CD4-positive, CD25-positive, alpha-beta regulatory T cell (primary cell): ENCODE measurements around the gene HBZ. TPM values are rescaled to one million over a fixed set of nuclear protein-coding genes. Genes with fewer than 3 reads are reported as not detected.

ENCODE experiments used
- ATAC-seq, 2 donors: fragments of 150-1000 bp; cut with Tn5 transposase; one replicate each; pipeline ENCODE4 v1.10.0; 2021; ENCODE audit warnings: low read depth in 2 of 2, moderate number of reproducible peaks in 2 of 2, moderate library complexity in 1 of 2
- DNase-seq, 3 donors: peaks; one replicate each; pipeline versions ENCODE4 v3.0.0 to v3.0.0-alpha.2; 2012 to 2022; ENCODE audit warnings: mixed read lengths in 1 of 3
- H3K27ac ChIP-seq: one replicate; pipeline ENCODE4 v1.7.0; 2013; ENCODE audit warnings: mild to moderate bottlenecking, low read length; ENCODE audit not compliant: insufficient read depth, poor library complexity, severe bottlenecking
- H3K27me3 ChIP-seq: one replicate; pipeline ENCODE4 v1.7.0; 2013; ENCODE audit warnings: low read length; ENCODE audit not compliant: control insufficient read depth, insufficient read depth
- H3K36me3 ChIP-seq: one replicate; pipeline ENCODE4 v1.7.0; 2013; ENCODE audit warnings: mild to moderate bottlenecking, low read length, moderate library complexity; ENCODE audit not compliant: control insufficient read depth, insufficient read depth
- H3K4me1 ChIP-seq: 2 replicates; pipeline ENCODE4 v1.7.0; 2013; ENCODE audit warnings: mild to moderate bottlenecking, low read length; ENCODE audit not compliant: insufficient read depth, control insufficient read depth, poor library complexity, severe bottlenecking
- H3K4me3 ChIP-seq: one replicate; pipeline ENCODE4 v1.7.0; 2013; ENCODE audit warnings: low read depth, mild to moderate bottlenecking, low read length, moderate library complexity
- H3K9me3 ChIP-seq, 2 experiments: 1 replicate in 1 of 2; 2 replicates in 1 of 2; pipeline ENCODE4 v1.7.0; 2013; ENCODE audit warnings: low read length in 2 of 2, mild to moderate bottlenecking in 1 of 2, moderate library complexity in 1 of 2; ENCODE audit not compliant: control insufficient read depth in 2 of 2
- H3K27ac Mint-ChIP-seq, 3 donors: one replicate each; pipeline ENCODE4 v1.8.0; 2020 to 2022; ENCODE audit warnings: mild to moderate bottlenecking in 3 of 3, mixed read lengths in 3 of 3, moderate library complexity in 2 of 3
- H3K27me3 Mint-ChIP-seq: one replicate; pipeline ENCODE4 v1.8.0; 2022; ENCODE audit warnings: mild to moderate bottlenecking, mixed read lengths
- H3K36me3 Mint-ChIP-seq: one replicate; pipeline ENCODE4 v1.8.0; 2020; ENCODE audit warnings: mixed read lengths
- H3K4me1 Mint-ChIP-seq, 4 donors: one replicate each; pipeline ENCODE4 v1.8.0; 2020 to 2022; ENCODE audit warnings: mixed read lengths in 4 of 4, mild to moderate bottlenecking in 1 of 4
- H3K4me3 Mint-ChIP-seq, 4 donors: one replicate each; pipeline ENCODE4 v1.8.0; 2020 to 2022; ENCODE audit warnings: mild to moderate bottlenecking in 4 of 4, mixed read lengths in 4 of 4, moderate library complexity in 3 of 4
- H3K9me3 Mint-ChIP-seq, 7 donors: one replicate each; pipeline ENCODE4 v1.8.0; 2020 to 2022; ENCODE audit warnings: mixed read lengths in 7 of 7, mild to moderate bottlenecking in 3 of 7, moderate library complexity in 2 of 7
- polyA plus RNA-seq, 4 donors: library from polyadenylated mRNA; unstranded; fragments of 300-500 nt; fragmentation: Illumina TruSeq; gene quantifications; one replicate each; pipeline ENCODE4 v1.2.3, GENCODE V29; 2021
- total RNA-seq: library from RNA; stranded (reverse); gene quantifications from one replicate; pipeline ENCODE4 v1.2.3, GENCODE V29; 2022

The HBZ gene
- total and polyA plus RNA-seq, 5 donors from 2014 or later = not detected

DNA sequence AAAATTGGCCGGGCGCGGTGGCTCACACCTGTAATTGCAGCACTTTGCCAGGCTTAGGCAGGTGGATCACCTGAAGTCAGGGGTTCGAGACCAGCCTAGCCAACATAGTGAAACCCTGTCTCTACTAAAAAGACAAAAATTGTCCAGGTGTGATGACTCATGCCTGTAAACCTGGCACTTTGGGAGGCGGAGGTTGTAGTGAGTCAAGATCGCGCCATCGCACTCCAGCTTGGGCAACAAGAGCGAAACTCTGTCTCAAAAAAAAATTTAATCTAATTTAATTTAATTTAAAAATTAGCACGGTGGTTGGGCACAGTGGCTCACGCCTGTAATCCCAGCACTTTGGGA is 26.2 kb downstream of the HBZ start:
- ATAC-seq (no peak), DNase-seq (no peak)
- H3K36me3 ChIP-seq = no peaks in the 10 kb centered on the region
- Mint-ChIP-seq H3K36me3 (no peaks in the 10 kb centered on the region), H3K27ac (no peak overlapping the region), H3K27me3 (peaks cover 48% of the 10 kb centered on the region), H3K4me1 (peaks cover 0 to 22% (median 3%) of the 10 kb centered on the region in 4 donors), H3K4me3 (no peak overlapping the region), H3K9me3 (peaks cover 0 to 1% (median 0%) of the 10 kb centered on the region in 7 donors)
- peaks cover 19% of the 10 kb centered on the region for H3K4me1 ChIP-seq
- H3K4me3 ChIP-seq = no peak overlapping the region
- H3K27ac ChIP-seq = no peak overlapping the region
- H3K9me3 ChIP-seq = no peaks in the 10 kb centered on the region
- peaks cover 23% of the 10 kb centered on the region for H3K27me3 ChIP-seq

DNA sequence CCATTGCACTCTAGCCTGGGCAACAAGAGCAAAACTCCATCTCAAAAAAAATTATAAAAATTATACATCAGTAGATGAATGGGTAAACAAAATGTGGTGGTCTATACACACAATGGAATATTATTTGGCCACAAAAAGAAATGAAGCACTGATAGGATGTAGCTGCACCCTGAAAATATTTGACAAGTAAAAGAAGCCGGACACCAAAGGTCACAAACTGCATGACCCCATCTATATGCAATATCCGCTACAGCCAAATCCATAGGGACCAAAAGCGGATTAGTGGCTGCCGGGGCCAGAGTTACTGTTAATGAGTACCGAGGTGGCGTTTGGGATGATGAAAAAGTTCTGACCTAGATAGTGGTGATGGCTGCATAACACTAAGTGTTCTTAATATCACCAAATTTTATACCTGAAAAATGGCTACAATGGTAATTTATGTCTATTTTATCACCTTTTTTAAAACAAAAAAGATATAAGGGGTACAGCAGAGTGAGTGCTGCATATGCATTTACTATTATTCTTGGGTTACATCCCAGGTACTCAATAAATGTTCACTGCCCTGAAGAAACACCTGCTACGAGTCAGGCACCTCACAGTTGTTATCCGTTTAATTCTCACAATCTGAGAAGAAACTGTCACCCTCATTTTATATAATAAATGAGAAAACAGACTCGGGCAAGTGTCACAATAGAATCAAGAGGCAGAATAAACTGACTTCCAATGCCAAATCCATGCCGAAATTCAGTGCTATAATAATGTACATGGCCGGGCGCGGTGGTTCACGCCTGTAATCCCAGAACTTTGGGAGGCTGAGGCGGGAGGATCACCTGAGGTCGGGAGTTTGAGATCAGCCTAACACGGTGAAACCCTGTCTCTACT is 27.0 kb downstream of the HBZ start:
- Histone ChIP-seq H3K9me3 (no peaks in the 10 kb centered on the region), H3K4me3 (no peak overlapping the region), H3K27me3 (peaks cover 23% of the 10 kb centered on the region), H3K36me3 (no peaks in the 10 kb centered on the region), H3K4me1 (peaks cover 19% of the 10 kb centered on the region), H3K27ac (no peak overlapping the region)
- ATAC-seq (no peak), DNase-seq (no peak)
- Mint-ChIP-seq H3K4me1 (peaks cover 0 to 19% (median 2%) of the 10 kb centered on the region in 4 donors), H3K9me3 (peaks cover 0 to 1% (median 0%) of the 10 kb centered on the region in 7 donors), H3K4me3 (peak overlapping the region; percentile 50 to 79 (median 61)), H3K27ac (no peak overlapping the region), H3K36me3 (no peaks in the 10 kb centered on the region), H3K27me3 (peaks cover 42% of the 10 kb centered on the region)

DNA sequence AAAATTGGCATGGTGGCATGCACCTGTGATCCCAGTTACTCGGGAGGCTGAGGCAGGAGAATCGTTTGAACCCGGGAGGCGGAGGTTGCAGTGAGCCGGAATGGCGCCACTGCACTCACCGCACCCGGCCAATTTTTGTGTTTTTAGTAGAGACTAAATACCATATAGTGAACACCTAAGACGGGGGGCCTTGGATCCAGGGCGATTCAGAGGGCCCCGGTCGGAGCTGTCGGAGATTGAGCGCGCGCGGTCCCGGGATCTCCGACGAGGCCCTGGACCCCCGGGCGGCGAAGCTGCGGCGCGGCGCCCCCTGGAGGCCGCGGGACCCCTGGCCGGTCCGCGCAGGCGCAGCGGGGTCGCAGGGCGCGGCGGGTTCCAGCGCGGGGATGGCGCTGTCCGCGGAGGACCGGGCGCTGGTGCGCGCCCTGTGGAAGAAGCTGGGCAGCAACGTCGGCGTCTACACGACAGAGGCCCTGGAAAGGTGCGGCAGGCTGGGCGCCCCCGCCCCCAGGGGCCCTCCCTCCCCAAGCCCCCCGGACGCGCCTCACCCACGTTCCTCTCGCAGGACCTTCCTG is 27.7 kb downstream of the HBZ start, which contains the start of gene HBQ1:
HBQ1 (plus strand) TSS at position 359 of the 575 bp plus-strand sequence; CDS start at position 387, 28 bp downstream.
- no peak for DNase-seq
- Mint-ChIP-seq H3K4me3 (peak within 1 kb of the TSS; percentile 50 to 79 (median 67)), H3K36me3 (no peaks in the 10 kb centered on the region), H3K27me3 (peaks cover 34% of the 10 kb centered on the region), H3K9me3 (peaks cover 0 to 1% (median 0%) of the 10 kb centered on the region in 7 donors), H3K4me1 (peaks cover 0 to 17% (median 0%) of the 10 kb centered on the region in 4 donors), H3K27ac (no peak within 1 kb of the TSS)
- no peak within 1 kb of the TSS for H3K27ac ChIP-seq
- H3K9me3 ChIP-seq = no peaks in the 10 kb centered on the region
- H3K4me1 ChIP-seq = peaks cover 19% of the 10 kb centered on the region
- H3K27me3 ChIP-seq = peaks cover 21% of the 10 kb centered on the region
- ATAC-seq = no peak
- H3K36me3 ChIP-seq = no peaks in the 10 kb centered on the region
- no peak within 1 kb of the TSS for H3K4me3 ChIP-seq

DNA sequence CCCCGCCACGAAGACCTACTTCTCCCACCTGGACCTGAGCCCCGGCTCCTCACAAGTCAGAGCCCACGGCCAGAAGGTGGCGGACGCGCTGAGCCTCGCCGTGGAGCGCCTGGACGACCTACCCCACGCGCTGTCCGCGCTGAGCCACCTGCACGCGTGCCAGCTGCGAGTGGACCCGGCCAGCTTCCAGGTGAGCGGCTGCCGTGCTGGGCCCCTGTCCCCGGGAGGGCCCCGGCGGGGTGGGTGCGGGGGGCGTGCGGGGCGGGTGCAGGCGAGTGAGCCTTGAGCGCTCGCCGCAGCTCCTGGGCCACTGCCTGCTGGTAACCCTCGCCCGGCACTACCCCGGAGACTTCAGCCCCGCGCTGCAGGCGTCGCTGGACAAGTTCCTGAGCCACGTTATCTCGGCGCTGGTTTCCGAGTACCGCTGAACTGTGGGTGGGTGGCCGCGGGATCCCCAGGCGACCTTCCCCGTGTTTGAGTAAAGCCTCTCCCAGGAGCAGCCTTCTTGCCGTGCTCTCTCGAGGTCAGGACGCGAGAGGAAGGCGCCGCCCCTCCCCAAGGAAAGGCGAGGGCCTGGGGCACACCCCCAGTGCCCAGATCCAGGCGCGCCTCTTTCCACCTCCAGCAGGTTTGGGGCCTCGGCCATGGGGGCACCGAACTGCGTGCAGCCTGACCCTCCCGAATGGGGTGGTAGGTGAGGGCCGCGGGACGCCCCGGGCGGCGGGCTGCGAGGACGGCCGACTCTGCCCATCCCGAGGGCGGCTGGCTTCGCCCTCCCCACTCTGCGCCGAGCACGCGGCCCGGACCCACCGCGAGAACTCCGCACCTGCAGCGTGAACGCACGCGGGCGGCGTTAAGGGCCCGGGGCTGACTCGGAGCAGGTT is 28.5 kb downstream of the HBZ start:
- Mint-ChIP-seq H3K4me1 (peaks cover 0 to 13% (median 0%) of the 10 kb centered on the region in 4 donors), H3K27me3 (peaks cover 28% of the 10 kb centered on the region), H3K27ac (no peak overlapping the region), H3K9me3 (peaks cover 0 to 1% (median 0%) of the 10 kb centered on the region in 7 donors), H3K4me3 (peak overlapping the region in 3 of 4 donors; percentile 12 to 72 (median 29)), H3K36me3 (no peaks in the 10 kb centered on the region)
- H3K27ac ChIP-seq = no peak overlapping the region
- no peaks in the 10 kb centered on the region for H3K9me3 ChIP-seq
- H3K4me1 ChIP-seq = peaks cover 19% of the 10 kb centered on the region
- peak; percentile 86 to 87 for ATAC-seq
- H3K36me3 ChIP-seq = no peaks in the 10 kb centered on the region
- H3K27me3 ChIP-seq = peaks cover 17% of the 10 kb centered on the region
- peak; percentile 70 to 83 (median 79) for DNase-seq
- H3K4me3 ChIP-seq = no peak overlapping the region

DNA sequence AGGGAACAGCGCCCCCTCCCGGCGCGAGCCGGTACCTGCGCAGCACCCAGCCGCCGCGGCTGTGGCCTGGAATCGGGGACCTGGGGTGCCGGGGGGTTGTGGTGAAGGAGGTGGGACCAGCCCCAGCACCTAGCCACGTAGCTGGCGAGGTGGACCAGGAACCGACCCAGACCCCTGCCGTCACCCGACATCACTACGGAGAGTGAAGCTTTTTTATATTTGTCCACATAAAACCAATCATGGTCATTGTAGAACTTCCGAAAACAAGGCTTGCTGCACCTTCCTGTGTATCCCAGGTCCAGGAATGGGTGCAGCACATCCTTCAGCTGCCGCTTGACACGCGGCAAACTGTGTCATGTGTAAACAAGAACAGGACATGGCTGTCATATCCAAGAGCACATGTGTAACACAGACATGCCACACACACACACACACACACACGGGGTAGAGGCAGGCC is 29.1 kb downstream of the HBZ start:
- Histone ChIP-seq H3K27ac (no peak overlapping the region), H3K4me1 (peaks cover 19% of the 10 kb centered on the region), H3K36me3 (no peaks in the 10 kb centered on the region), H3K9me3 (no peaks in the 10 kb centered on the region), H3K4me3 (no peak overlapping the region), H3K27me3 (peaks cover 17% of the 10 kb centered on the region)
- Mint-ChIP-seq H3K27me3 (peaks cover 28% of the 10 kb centered on the region), H3K4me3 (peak overlapping the region in 1 of 4 donors; percentile 12), H3K36me3 (no peaks in the 10 kb centered on the region), H3K27ac (no peak overlapping the region), H3K4me1 (peaks cover 0 to 13% (median 0%) of the 10 kb centered on the region in 4 donors), H3K9me3 (peaks cover 0 to 1% (median 0%) of the 10 kb centered on the region in 7 donors)
- peak in 1 of 3 donors; percentile 15 for DNase-seq
- ATAC-seq = no peak

DNA sequence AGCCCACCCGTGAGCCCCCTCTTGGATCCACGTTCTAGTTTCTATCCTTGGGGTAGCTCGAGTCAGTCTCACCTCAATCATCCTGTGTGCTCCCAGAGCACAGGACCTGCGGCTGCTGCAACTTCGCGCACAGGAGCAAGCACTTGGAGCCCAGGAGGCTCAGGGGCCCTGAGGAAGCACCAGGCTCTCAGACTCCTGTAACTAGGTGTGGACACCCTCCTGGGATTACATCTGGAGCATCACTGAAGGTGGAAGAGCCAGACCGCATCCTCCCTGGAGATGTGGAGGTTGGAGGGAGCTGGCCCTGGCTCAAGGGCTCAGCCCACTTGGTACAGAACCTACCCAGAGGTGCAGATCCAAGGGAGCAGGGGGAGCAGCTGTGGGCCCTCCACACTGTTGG is 30.6 kb downstream of the HBZ start:
- no peak overlapping the region for H3K4me3 Mint-ChIP-seq
- peaks cover 12% of the 10 kb centered on the region for H3K27me3 ChIP-seq
- no peak overlapping the region for H3K27ac Mint-ChIP-seq
- ATAC-seq (no peak), DNase-seq (no peak)
- no peaks in the 10 kb centered on the region for H3K36me3 Mint-ChIP-seq
- peaks cover 20% of the 10 kb centered on the region for H3K27me3 Mint-ChIP-seq
- no peak overlapping the region for H3K4me3 ChIP-seq
- peaks cover 3% of the 10 kb centered on the region for H3K36me3 ChIP-seq
- H3K9me3 Mint-ChIP-seq = peaks cover 0 to 1% (median 0%) of the 10 kb centered on the region in 7 donors
- H3K27ac ChIP-seq = no peak overlapping the region
- no peaks in the 10 kb centered on the region for H3K9me3 ChIP-seq
- H3K4me1 Mint-ChIP-seq = peaks cover 0 to 5% (median 0%) of the 10 kb centered on the region in 4 donors
- peaks cover 19% of the 10 kb centered on the region for H3K4me1 ChIP-seq

DNA sequence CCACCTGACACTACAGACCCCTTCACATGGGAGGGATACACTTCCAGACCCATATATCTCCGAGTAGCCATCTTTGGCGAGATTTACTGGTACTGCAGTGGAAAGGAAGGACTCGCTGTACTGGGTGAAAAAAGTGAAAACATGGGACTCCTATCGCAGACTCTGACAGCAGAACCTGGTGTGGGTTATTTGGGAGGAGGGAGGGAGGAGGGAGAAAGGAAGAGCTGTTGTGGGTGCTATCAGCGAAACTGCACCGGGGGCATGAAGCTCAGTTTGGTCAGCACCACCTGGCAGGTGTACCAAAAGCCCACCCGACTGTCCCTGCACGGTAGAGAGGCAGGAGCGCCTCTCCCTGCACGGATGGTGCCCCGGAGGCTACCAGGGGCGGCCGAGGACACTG is 32.8 kb downstream of the HBZ start:
- ATAC-seq (no peak), DNase-seq (no peak)
- peaks cover 15% of the 10 kb centered on the region for H3K4me1 ChIP-seq
- peaks cover 15% of the 10 kb centered on the region for H3K36me3 Mint-ChIP-seq
- H3K36me3 ChIP-seq = peaks cover 20% of the 10 kb centered on the region
- H3K9me3 Mint-ChIP-seq = no peaks in the 10 kb centered on the region
- no peak overlapping the region for H3K4me3 Mint-ChIP-seq
- H3K9me3 ChIP-seq = no peaks in the 10 kb centered on the region
- H3K4me1 Mint-ChIP-seq = peaks cover 5 to 11% (median 6%) of the 10 kb centered on the region in 4 donors
- no peak overlapping the region for H3K4me3 ChIP-seq
- no peaks in the 10 kb centered on the region for H3K27me3 Mint-ChIP-seq
- H3K27ac ChIP-seq = no peak overlapping the region
- no peaks in the 10 kb centered on the region for H3K27me3 ChIP-seq
- no peak overlapping the region for H3K27ac Mint-ChIP-seq
